ENCODE results near the gene ANTXR1. TPM values are rescaled to one million over a fixed set of nuclear protein-coding genes. Genes with fewer than 3 reads are reported as not detected.

ANTXR1 gene
- total and polyA plus RNA-seq, 9 of the 15 experiments (the other 6 are each of a cell fraction or from before 2014, with no cell fraction given): 0.07 to 1.00 (median 0.54) TPM

DNA sequence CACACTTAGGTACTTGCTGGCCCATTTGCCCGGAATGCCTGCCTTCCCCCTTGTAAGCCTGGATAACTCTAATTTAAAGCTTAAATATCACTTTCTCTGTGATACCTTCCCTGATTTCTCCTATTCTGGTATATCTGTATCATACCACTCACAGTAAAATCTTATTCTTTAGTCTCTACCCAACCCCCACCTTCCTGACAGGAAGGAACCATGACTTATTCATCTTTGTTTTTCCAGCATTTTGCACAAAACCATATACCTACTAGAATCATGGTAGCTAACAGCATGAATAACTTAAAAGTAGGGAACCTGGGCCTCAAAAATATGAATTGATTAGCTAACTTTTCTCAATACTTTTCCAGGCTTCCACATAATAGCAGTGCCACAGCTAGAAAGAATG, 262.5 kb downstream of the ANTXR1 start:
- no peak for FAIRE-seq

More for the DNA sequence above, 262.5 kb downstream of the ANTXR1 start:
- no peaks in the 10 kb centered on the region for H3K36me3 ChIP-seq (ENCODE audit: control insufficient read depth, insufficient read depth, low read length)
- BruUV-seq (replicated peaks): no TSS peak
- ChIA-PET POLR2A (interaction anchor here (0.7 to 1.4 kb wide), 4 partner anchors 12 to 211 kb away, joined by 3 to 5 read pairs (median 4); no protein-coding TSS in a partner anchor), CTCF (ENCODE audit: low intra/inter-chr PET ratio) (no interaction called here)
- no peak for DNase-seq (ENCODE audit: extremely low read depth in 1 of 4, low spot score in 3 of 4)
- in situ Hi-C loops (cut with MboI): no loop called here
- no peaks in the 10 kb centered on the region for H3K4me1 ChIP-seq (replicated peaks in 1 of 2; ENCODE audit: control insufficient read depth in 2 of 2, insufficient read depth in 2 of 2, low read length in 2 of 2)
- 0% methylated on average over 1 of the region's 1 CpG for WGBS (ENCODE audit: insufficient coverage, low coverage, missing lambda C conversion rate)
- H3K9ac ChIP-seq (ENCODE audit: insufficient read depth in 1 of 2, low read depth in 2 of 2, low read length in 2 of 2): no peak overlapping the region
- H4K20me1 ChIP-seq (replicated peaks; ENCODE audit: control insufficient read depth, insufficient read depth, low read length): no peaks in the 10 kb centered on the region; the same call in 1 of the 2 replicates
- H3K9me1 ChIP-seq (ENCODE audit: control insufficient read depth, insufficient read depth, low read length): no peaks in the 10 kb centered on the region
- H3K79me2 ChIP-seq (ENCODE audit: control insufficient read depth, insufficient read depth, low read length): no peaks in the 10 kb centered on the region
- no peak for ATAC-seq
- no peak overlapping the region for H3K27ac ChIP-seq (ENCODE audit: extremely low read depth, low read depth, low read length)
- H3K4me2 ChIP-seq (ENCODE audit: insufficient read depth, low read length): no peak overlapping the region
- peaks cover 9 to 12% of the 10 kb centered on the region in 2 experiments; a peak in 4 of 5 replicates for H3K27me3 ChIP-seq (ENCODE audit: control insufficient read depth in 2 of 2, insufficient read depth in 2 of 2, low read length in 2 of 2)
- intact Hi-C loops (cut with micrococcal nuclease): no loop called here
- TF ChIP-seq SAP30 (IDR thresholded peaks at IDR 0.05; ENCODE audit: borderline replicate concordance, insufficient read depth, low read depth, low read length, poor library complexity, severe bottlenecking) (no peak), TEAD2 (tag; IDR thresholded peaks at IDR 0.05) (no peak), SMARCC2 (IDR thresholded peaks at IDR 0.05; ENCODE audit: low read depth) (no peak), EP400 (IDR thresholded peaks at IDR 0.05) (no peak), CC2D1A (IDR thresholded peaks at IDR 0.05) (no peak), ZNF124 (CRISPR knock-in tag; IDR thresholded peaks at IDR 0.05) (no peak), TCF7 (IDR thresholded peaks at IDR 0.05; ENCODE audit: borderline replicate concordance) (no peak), ZNF436 (CRISPR knock-in tag; IDR thresholded peaks at IDR 0.05) (no peak), NR1H2 (CRISPR knock-in tag; IDR thresholded peaks at IDR 0.05) (no peak), HNRNPL (IDR thresholded peaks at IDR 0.05; ENCODE audit: low read depth, low read length) (no peak)
- TF ChIP-seq, protein P1, sequence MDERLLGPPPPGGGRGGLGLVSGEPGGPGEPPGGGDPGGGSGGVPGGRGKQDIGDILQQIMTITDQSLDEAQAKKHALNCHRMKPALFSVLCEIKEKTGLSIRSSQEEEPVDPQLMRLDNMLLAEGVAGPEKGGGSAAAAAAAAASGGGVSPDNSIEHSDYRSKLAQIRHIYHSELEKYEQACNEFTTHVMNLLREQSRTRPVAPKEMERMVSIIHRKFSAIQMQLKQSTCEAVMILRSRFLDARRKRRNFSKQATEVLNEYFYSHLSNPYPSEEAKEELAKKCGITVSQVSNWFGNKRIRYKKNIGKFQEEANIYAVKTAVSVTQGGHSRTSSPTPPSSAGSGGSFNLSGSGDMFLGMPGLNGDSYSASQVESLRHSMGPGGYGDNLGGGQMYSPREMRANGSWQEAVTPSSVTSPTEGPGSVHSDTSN (CRISPR knock-in tag; IDR thresholded peaks at IDR 0.05; ENCODE audit: low read depth): no peak
- TF ChIP-seq, protein P1 (tag; conservative IDR thresholded peaks at IDR 0.05; ENCODE audit: low read depth): no peak
- TF ChIP-seq, protein P2, sequence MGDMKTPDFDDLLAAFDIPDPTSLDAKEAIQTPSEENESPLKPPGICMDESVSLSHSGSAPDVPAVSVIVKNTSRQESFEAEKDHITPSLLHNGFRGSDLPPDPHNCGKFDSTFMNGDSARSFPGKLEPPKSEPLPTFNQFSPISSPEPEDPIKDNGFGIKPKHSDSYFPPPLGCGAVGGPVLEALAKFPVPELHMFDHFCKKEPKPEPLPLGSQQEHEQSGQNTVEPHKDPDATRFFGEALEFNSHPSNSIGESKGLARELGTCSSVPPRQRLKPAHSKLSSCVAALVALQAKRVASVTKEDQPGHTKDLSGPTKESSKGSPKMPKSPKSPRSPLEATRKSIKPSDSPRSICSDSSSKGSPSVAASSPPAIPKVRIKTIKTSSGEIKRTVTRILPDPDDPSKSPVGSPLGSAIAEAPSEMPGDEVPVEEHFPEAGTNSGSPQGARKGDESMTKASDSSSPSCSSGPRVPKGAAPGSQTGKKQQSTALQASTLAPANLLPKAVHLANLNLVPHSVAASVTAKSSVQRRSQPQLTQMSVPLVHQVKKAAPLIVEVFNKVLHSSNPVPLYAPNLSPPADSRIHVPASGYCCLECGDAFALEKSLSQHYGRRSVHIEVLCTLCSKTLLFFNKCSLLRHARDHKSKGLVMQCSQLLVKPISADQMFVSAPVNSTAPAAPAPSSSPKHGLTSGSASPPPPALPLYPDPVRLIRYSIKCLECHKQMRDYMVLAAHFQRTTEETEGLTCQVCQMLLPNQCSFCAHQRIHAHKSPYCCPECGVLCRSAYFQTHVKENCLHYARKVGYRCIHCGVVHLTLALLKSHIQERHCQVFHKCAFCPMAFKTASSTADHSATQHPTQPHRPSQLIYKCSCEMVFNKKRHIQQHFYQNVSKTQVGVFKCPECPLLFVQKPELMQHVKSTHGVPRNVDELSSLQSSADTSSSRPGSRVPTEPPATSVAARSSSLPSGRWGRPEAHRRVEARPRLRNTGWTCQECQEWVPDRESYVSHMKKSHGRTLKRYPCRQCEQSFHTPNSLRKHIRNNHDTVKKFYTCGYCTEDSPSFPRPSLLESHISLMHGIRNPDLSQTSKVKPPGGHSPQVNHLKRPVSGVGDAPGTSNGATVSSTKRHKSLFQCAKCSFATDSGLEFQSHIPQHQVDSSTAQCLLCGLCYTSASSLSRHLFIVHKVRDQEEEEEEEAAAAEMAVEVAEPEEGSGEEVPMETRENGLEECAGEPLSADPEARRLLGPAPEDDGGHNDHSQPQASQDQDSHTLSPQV (IDR thresholded peaks at IDR 0.05): no peak
- TF ChIP-seq, protein P3, sequence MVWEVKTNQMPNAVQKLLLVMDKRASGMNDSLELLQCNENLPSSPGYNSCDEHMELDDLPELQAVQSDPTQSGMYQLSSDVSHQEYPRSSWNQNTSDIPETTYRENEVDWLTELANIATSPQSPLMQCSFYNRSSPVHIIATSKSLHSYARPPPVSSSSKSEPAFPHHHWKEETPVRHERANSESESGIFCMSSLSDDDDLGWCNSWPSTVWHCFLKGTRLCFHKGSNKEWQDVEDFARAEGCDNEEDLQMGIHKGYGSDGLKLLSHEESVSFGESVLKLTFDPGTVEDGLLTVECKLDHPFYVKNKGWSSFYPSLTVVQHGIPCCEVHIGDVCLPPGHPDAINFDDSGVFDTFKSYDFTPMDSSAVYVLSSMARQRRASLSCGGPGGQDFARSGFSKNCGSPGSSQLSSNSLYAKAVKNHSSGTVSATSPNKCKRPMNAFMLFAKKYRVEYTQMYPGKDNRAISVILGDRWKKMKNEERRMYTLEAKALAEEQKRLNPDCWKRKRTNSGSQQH (CRISPR knock-in tag; IDR thresholded peaks at IDR 0.05): no peak
- no peak overlapping the region for H2AFZ ChIP-seq (ENCODE audit: low read depth, low read length)
- no peak overlapping the region for H3K4me3 ChIP-seq
- H3K9me3 ChIP-seq (replicated peaks; ENCODE audit: control insufficient read depth, insufficient read depth, low read depth, low read length): no peaks in the 10 kb centered on the region
